Effector memory CD4-positive, alpha-beta T cell (primary cell): ENCODE results near the gene RPL23.

Experiments
- DNase-seq, 3 donors: peaks; one replicate each; pipeline ENCODE4 v3.0.0-alpha.2; 2020
- H3K27ac ChIP-seq: 2 replicates; pipeline ENCODE4 v1.7.0; 2013; ENCODE audit warnings: mild to moderate bottlenecking, low read length, moderate library complexity; ENCODE audit not compliant: insufficient read depth, poor library complexity, severe bottlenecking
- H3K27me3 ChIP-seq: replicated peaks from 2 replicates; pipeline ENCODE4 v1.7.0; 2013; ENCODE audit warnings: mild to moderate bottlenecking, low read length; ENCODE audit not compliant: insufficient read depth, control insufficient read depth, poor library complexity, severe bottlenecking
- H3K36me3 ChIP-seq: 2 replicates; pipeline ENCODE4 v1.7.0; 2013; ENCODE audit warnings: mild to moderate bottlenecking, low read length, moderate library complexity; ENCODE audit not compliant: control insufficient read depth, insufficient read depth
- H3K4me1 ChIP-seq: 2 replicates; pipeline ENCODE4 v1.7.0; 2013; ENCODE audit warnings: low read length, mild to moderate bottlenecking; ENCODE audit not compliant: control insufficient read depth, insufficient read depth, poor library complexity, severe bottlenecking
- H3K4me3 ChIP-seq: 2 replicates; pipeline ENCODE4 v1.7.0; 2013; ENCODE audit warnings: low read length, low read depth, mild to moderate bottlenecking; ENCODE audit not compliant: insufficient read depth, poor library complexity, severe bottlenecking
- H3K9me3 ChIP-seq: 2 replicates; pipeline ENCODE4 v1.7.0; 2013; ENCODE audit warnings: mild to moderate bottlenecking, low read length, moderate library complexity; ENCODE audit not compliant: control insufficient read depth

RPL23 gene

GRCh38 chr17:38848557-38848891, 5.0 kb downstream of the RPL23 start:
- H3K4me3 ChIP-seq: no peak overlapping the region
- H3K4me1 ChIP-seq: peaks cover 22% of the 10 kb centered on the region
- no peaks in the 10 kb centered on the region for H3K9me3 ChIP-seq
- peaks cover 49% of the 10 kb centered on the region for H3K36me3 ChIP-seq
- H3K27me3 ChIP-seq: no peaks in the 10 kb centered on the region
- DNase-seq: no peak
- H3K27ac ChIP-seq: no peak overlapping the region

- H3K4me3 ChIP-seq: no peak overlapping the region
- no peak overlapping the region for H3K27ac ChIP-seq
- no peaks in the 10 kb centered on the region for H3K4me1 ChIP-seq
- H3K9me3 ChIP-seq: no peaks in the 10 kb centered on the region
- H3K27me3 ChIP-seq: no peaks in the 10 kb centered on the region
- DNase-seq: no peak
- peaks cover 19% of the 10 kb centered on the region for H3K36me3 ChIP-seq
Measured at GRCh38 chr17:38844261-38844757, 9.2 kb downstream of the RPL23 start.

- peaks cover 15% of the 10 kb centered on the region for H3K4me1 ChIP-seq
- H3K36me3 ChIP-seq: peaks cover 7% of the 10 kb centered on the region
- H3K9me3 ChIP-seq: no peaks in the 10 kb centered on the region
- no peak for DNase-seq
- H3K27ac ChIP-seq: peak overlapping the region; percentile 98
- peak overlapping the region; percentile 82 for H3K4me3 ChIP-seq
- H3K27me3 ChIP-seq: no peaks in the 10 kb centered on the region
Measured at GRCh38 chr17:38825762-38826247, 27.7 kb downstream of the RPL23 start.

GRCh38 chr17:38824899-38825761, 28.4 kb downstream of the RPL23 start, which contains the start of gene CWC25:
Gene CWC25 (minus strand): TSS chr17:38825321. CDS start chr17:38825183, 138 bp downstream.
- H3K9me3 ChIP-seq: no peaks in the 10 kb centered on the region
- H3K27ac ChIP-seq: peak within 1 kb of the TSS; percentile 98
- no peaks in the 10 kb centered on the region for H3K27me3 ChIP-seq
- H3K4me3 ChIP-seq: peak within 1 kb of the TSS; percentile 82
- peaks cover 14% of the 10 kb centered on the region for H3K36me3 ChIP-seq
- H3K4me1 ChIP-seq: peaks cover 15% of the 10 kb centered on the region
- DNase-seq: peak; percentile 91 to 95 (median 94)

GRCh38 chr17:38815576-38816193, 37.8 kb downstream of the RPL23 start:
- Histone ChIP-seq H3K27me3 (no peaks in the 10 kb centered on the region), H3K9me3 (no peaks in the 10 kb centered on the region), H3K4me1 (no peaks in the 10 kb centered on the region), H3K4me3 (no peak overlapping the region), H3K27ac (no peak overlapping the region), H3K36me3 (peaks cover 52% of the 10 kb centered on the region)
- no peak for DNase-seq

GRCh38 chr17:38809828-38810227, 43.7 kb downstream of the RPL23 start:
- H3K4me3 ChIP-seq: no peak overlapping the region
- peaks cover 68% of the 10 kb centered on the region for H3K36me3 ChIP-seq
- H3K4me1 ChIP-seq: no peaks in the 10 kb centered on the region
- no peak overlapping the region for H3K27ac ChIP-seq
- no peaks in the 10 kb centered on the region for H3K27me3 ChIP-seq
- no peaks in the 10 kb centered on the region for H3K9me3 ChIP-seq
- no peak for DNase-seq

- Histone ChIP-seq H3K27me3 (no peaks in the 10 kb centered on the region), H3K4me1 (peaks cover 17% of the 10 kb centered on the region), H3K27ac (peak overlapping the region; percentile 87), H3K36me3 (peaks cover 30% of the 10 kb centered on the region), H3K4me3 (peak overlapping the region; percentile 93), H3K9me3 (no peaks in the 10 kb centered on the region)
- DNase-seq: no peak
Measured at GRCh38 chr17:38800237-38800760, 53.2 kb downstream of the RPL23 start.

- H3K27me3 ChIP-seq: no peaks in the 10 kb centered on the region
- peaks cover 17% of the 10 kb centered on the region for H3K4me1 ChIP-seq
- H3K27ac ChIP-seq: peak within 1 kb of the TSS; percentile 87
- H3K36me3 ChIP-seq: peaks cover 26% of the 10 kb centered on the region
- no peaks in the 10 kb centered on the region for H3K9me3 ChIP-seq
- peak within 1 kb of the TSS; percentile 94 for H3K4me3 ChIP-seq
- peak; percentile 73 to 84 (median 75) for DNase-seq
Measured at GRCh38 chr17:38799501-38800236, 53.9 kb downstream of the RPL23 start, which contains the start of gene PIP4K2B. Gene PIP4K2B (minus strand): TSS chr17:38799556. CDS start chr17:38799424, 132 bp downstream.

- Histone ChIP-seq H3K36me3 (peaks cover 22% of the 10 kb centered on the region), H3K9me3 (no peaks in the 10 kb centered on the region), H3K27ac (peak overlapping the region; percentile 65), H3K4me1 (peaks cover 17% of the 10 kb centered on the region), H3K4me3 (peak overlapping the region; percentile 94), H3K27me3 (no peaks in the 10 kb centered on the region)
- DNase-seq: peak; percentile 32 to 48 (median 42)
Measured at GRCh38 chr17:38798614-38799500, 54.7 kb downstream of the RPL23 start.
